Stimulated activated CD8-positive, alpha-beta memory T cell treated with anti-CD3 and anti-CD28 coated beads, Interleukin-7, amount 100 ng/mL, for 4 hours (primary cell): ENCODE results near the gene NAALAD2.
"Not testable (repeated sequence)": the region's sequence is repeated elsewhere in the genome, so short reads cannot be mapped to it uniquely, and the experiment has no call there.

Source experiments
- DNase-seq, 2 donors: peaks; one replicate each; pipeline ENCODE4 v3.0.0-alpha.2; 2020; ENCODE audit warnings: low read depth in 2 of 2

NAALAD2 gene

GRCh38 chr11:90192869-90193582 is 58.6 kb downstream of the NAALAD2 start:
- no peak for DNase-seq

- DNase-seq = no peak
These were observed 62.9 kb downstream of the NAALAD2 start for GRCh38 chr11:90197377-90197776.

- DNase-seq = no peak
These were observed 67.9 kb downstream of the NAALAD2 start for GRCh38 chr11:90202342-90202741.

- no peak for DNase-seq
These were observed 69.9 kb downstream of the NAALAD2 start for GRCh38 chr11:90204407-90204806.

- DNase-seq = peak in 1 of 2 donors; percentile 15
These were observed 70.6 kb downstream of the NAALAD2 start for GRCh38 chr11:90204832-90205646.

- DNase-seq = not testable (repeated sequence)
These were observed 73.5 kb downstream of the NAALAD2 start for GRCh38 chr11:90207992-90208391.

GRCh38 chr11:90208857-90209256 is 74.4 kb downstream of the NAALAD2 start:
- no peak for DNase-seq

GRCh38 chr11:90213322-90213721 is 78.9 kb downstream of the NAALAD2 start:
- DNase-seq = no peak

GRCh38 chr11:90216611-90217010 is 82.1 kb downstream of the NAALAD2 start:
- DNase-seq = no peak

- DNase-seq = no peak
These were observed 84.1 kb downstream of the NAALAD2 start for GRCh38 chr11:90218606-90219005.

- no peak for DNase-seq
These were observed 85.0 kb downstream of the NAALAD2 start for GRCh38 chr11:90219438-90219837.

- no peak for DNase-seq
These were observed 85.9 kb downstream of the NAALAD2 start for GRCh38 chr11:90220391-90220790.

- no peak for DNase-seq
These were observed 87.5 kb downstream of the NAALAD2 start for GRCh38 chr11:90221803-90222458.

- DNase-seq = peak; percentile 89 to 93
These were observed 88.2 kb downstream of the NAALAD2 start, which contains the start of gene CHORDC1 for GRCh38 chr11:90222459-90223247. Gene CHORDC1, minus strand, starts transcription at chr11:90223049. Its CDS starts 95 bp downstream, at chr11:90222954.

GRCh38 chr11:90223248-90223585 is 88.8 kb downstream of the NAALAD2 start:
- DNase-seq = no peak

GRCh38 chr11:90228056-90228455 is 93.6 kb downstream of the NAALAD2 start:
- no peak for DNase-seq

- DNase-seq = no peak
These were observed 95.3 kb downstream of the NAALAD2 start for GRCh38 chr11:90229791-90230190.

GRCh38 chr11:90234977-90235376 is 100.5 kb downstream of the NAALAD2 start:
- no peak for DNase-seq

- no peak for DNase-seq
These were observed 101.1 kb downstream of the NAALAD2 start for GRCh38 chr11:90235526-90235925.

GRCh38 chr11:90237004-90237403 is 102.5 kb downstream of the NAALAD2 start:
- no peak for DNase-seq

GRCh38 chr11:90239967-90240636 is 105.6 kb downstream of the NAALAD2 start:
- peak in 1 of 2 donors; percentile 30 for DNase-seq
